HG03571 (cell line): Measurements from ENCODE around the gene XRCC3.
"Not testable (repeated sequence)": the region's sequence is repeated elsewhere in the genome, so short reads cannot be mapped to it uniquely, and the experiment has no call there.

Experiments used
- ATAC-seq: cut with Tn5 transposase; IDR thresholded peaks from one replicate; pipeline ENCODE4 v1.9.1; 2021; ENCODE audit not compliant: unreplicated experiment

XRCC3 gene

GRCh38 chr14:103671911-103672310 lies 43.3 kb downstream of the XRCC3 start:
- no peak for ATAC-seq

- no peak for ATAC-seq
Measured at GRCh38 chr14:103669370-103669769, 45.9 kb downstream of the XRCC3 start.

GRCh38 chr14:103668117-103668516 lies 47.1 kb downstream of the XRCC3 start:
- no peak for ATAC-seq

- no peak for ATAC-seq
Measured at GRCh38 chr14:103667671-103668070, 47.6 kb downstream of the XRCC3 start.

GRCh38 chr14:103663506-103663905 lies 51.7 kb downstream of the XRCC3 start:
- ATAC-seq = no peak

- ATAC-seq = no peak
Measured at GRCh38 chr14:103662591-103662990, 52.7 kb downstream of the XRCC3 start.

- no peak for ATAC-seq
Measured at GRCh38 chr14:103662029-103662428, 53.2 kb downstream of the XRCC3 start.

GRCh38 chr14:103659631-103660030 lies 55.6 kb downstream of the XRCC3 start:
- no peak for ATAC-seq

- ATAC-seq = no peak
Measured at GRCh38 chr14:103657471-103657870, 57.8 kb downstream of the XRCC3 start.

GRCh38 chr14:103656756-103657133 lies 58.5 kb downstream of the XRCC3 start:
- ATAC-seq = no peak

GRCh38 chr14:103656031-103656755 lies 59.1 kb downstream of the XRCC3 start:
- no peak for ATAC-seq

GRCh38 chr14:103654619-103655018 lies 60.6 kb downstream of the XRCC3 start:
- ATAC-seq = no peak

- ATAC-seq = no peak
Measured at GRCh38 chr14:103653805-103654204, 61.4 kb downstream of the XRCC3 start.

- not testable (repeated sequence) for ATAC-seq
Measured at GRCh38 chr14:103653336-103653735, 61.9 kb downstream of the XRCC3 start.

GRCh38 chr14:103652806-103653205 lies 62.4 kb downstream of the XRCC3 start:
- no peak for ATAC-seq

GRCh38 chr14:103651585-103651984 lies 63.7 kb downstream of the XRCC3 start:
- ATAC-seq = no peak

- no peak for ATAC-seq
Measured at GRCh38 chr14:103650213-103650612, 65.0 kb downstream of the XRCC3 start.

GRCh38 chr14:103649001-103649400 lies 66.2 kb downstream of the XRCC3 start:
- ATAC-seq = no peak
